Hematopoietic multipotent progenitor cell treated with erythropoietin and hydrocortisone succinate and interleukin-3 and kit ligand, for 6 days (in vitro differentiated cells): ENCODE data around the gene AKIRIN2.
"Not testable (repeated sequence)": the region's sequence is repeated elsewhere in the genome, so short reads cannot be mapped to it uniquely, and the experiment has no call there.

Experiments used
- DNase-seq: peaks from one replicate; pipeline ENCODE4 v3.0.0-alpha.2; 2015

AKIRIN2 gene

GRCh38 chr6:87716928-87717614 is 15.0 kb upstream of the AKIRIN2 start:
- DNase-seq = no peak

- no peak for DNase-seq
Observed at GRCh38 chr6:87714093-87714842, 12.2 kb upstream of the AKIRIN2 start.

GRCh38 chr6:87712713-87713112 is 10.7 kb upstream of the AKIRIN2 start:
- not testable (repeated sequence) for DNase-seq

- peak; percentile 18 for DNase-seq
Observed at GRCh38 chr6:87710090-87710489, 8.1 kb upstream of the AKIRIN2 start.

- not testable (repeated sequence) for DNase-seq
Observed at GRCh38 chr6:87708581-87709427, 6.8 kb upstream of the AKIRIN2 start.

- DNase-seq = no peak
Observed at GRCh38 chr6:87706187-87706966, 4.3 kb upstream of the AKIRIN2 start.

GRCh38 chr6:87705070-87705691 is 3.1 kb upstream of the AKIRIN2 start:
- DNase-seq = peak; percentile 51

GRCh38 chr6:87703039-87703438 is 1.0 kb upstream of the AKIRIN2 start:
- DNase-seq = not testable (repeated sequence)

- no peak for DNase-seq
Observed at GRCh38 chr6:87702589-87702945, 534 bp upstream of the AKIRIN2 start.

GRCh38 chr6:87701344-87701675 is 723 bp downstream of the AKIRIN2 start:
- DNase-seq = no peak

GRCh38 chr6:87700397-87701343 is 1.4 kb downstream of the AKIRIN2 start:
- DNase-seq = peak; percentile 86

- DNase-seq = no peak
Observed at GRCh38 chr6:87699576-87699975, 2.5 kb downstream of the AKIRIN2 start.

- DNase-seq = peak; percentile 37
Observed at GRCh38 chr6:87698547-87699006, 3.5 kb downstream of the AKIRIN2 start.

- peak; percentile 60 for DNase-seq
Observed at GRCh38 chr6:87697581-87698546, 4.2 kb downstream of the AKIRIN2 start.

- not testable (repeated sequence) for DNase-seq
Observed at GRCh38 chr6:87696817-87697216, 5.2 kb downstream of the AKIRIN2 start.

GRCh38 chr6:87692086-87692485 is 9.9 kb downstream of the AKIRIN2 start:
- no peak for DNase-seq

GRCh38 chr6:87690441-87690840 is 11.6 kb downstream of the AKIRIN2 start:
- no peak for DNase-seq

GRCh38 chr6:87687893-87688292 is 14.1 kb downstream of the AKIRIN2 start:
- DNase-seq = not testable (repeated sequence)

GRCh38 chr6:87687296-87687695 is 14.7 kb downstream of the AKIRIN2 start:
- DNase-seq = no peak
